ENCODE results near the gene ACAP3. TPM values are rescaled to one million over a fixed set of nuclear protein-coding genes. Genes with fewer than 3 reads are reported as not detected.

Gene ACAP3
- total and polyA plus RNA-seq, 4 donors, result 18.7 to 62.8 (median 37.8) TPM

GRCh38 chr1:1281533-1282321 is 26.0 kb downstream of the ACAP3 start:
- Histone ChIP-seq H3K27me3 (ENCODE audit: control insufficient read depth in 3 of 3, insufficient read depth in 3 of 3, low read length in 2 of 3) (no peaks in the 10 kb centered on the region), H3K27ac (ENCODE audit: low read depth in 1 of 2, low read length in 1 of 2) (no peak overlapping the region), H3K9me3 (ENCODE audit: control insufficient read depth in 4 of 4, insufficient read depth in 3 of 4, low read length in 3 of 4) (peaks cover 0 to 2% (median 0%) of the 10 kb centered on the region in 4 donors), H3K4me1 (ENCODE audit: control insufficient read depth in 5 of 5, insufficient read depth in 5 of 5, low read length in 5 of 5) (peaks cover 0 to 2% (median 0%) of the 10 kb centered on the region in 5 donors), H3K36me3 (ENCODE audit: control insufficient read depth in 4 of 4, insufficient read depth in 4 of 4, low read length in 4 of 4) (no peaks in the 10 kb centered on the region), H3K4me3 (no peak overlapping the region), H3K9ac (ENCODE audit: insufficient read depth in 1 of 2, low read length in 2 of 2) (no peak overlapping the region)
- 51 to 65% methylated on average over 24 to 26 of the region's 26 CpGs for WGBS, 2 donors
- peak; percentile 30 for ATAC-seq (ENCODE audit: insufficient read depth, low FRiP score)
- no peak for DNase-seq
- TF ChIP-seq CTCF (IDR thresholded peaks at IDR 0.05; ENCODE audit: control extremely low read depth, extremely low read depth), result no peak

GRCh38 chr1:1280782-1281481 is 26.8 kb downstream of the ACAP3 start:
- no peak overlapping the region for H3K9ac ChIP-seq (ENCODE audit: insufficient read depth in 1 of 2, low read length in 2 of 2)
- DNase-seq (no peak), ATAC-seq (ENCODE audit: insufficient read depth, low FRiP score) (no peak)
- H3K4me1 ChIP-seq (ENCODE audit: control insufficient read depth in 5 of 5, insufficient read depth in 5 of 5, low read length in 5 of 5), result peaks cover 0 to 2% (median 0%) of the 10 kb centered on the region in 5 donors
- H3K36me3 ChIP-seq (ENCODE audit: control insufficient read depth in 4 of 4, insufficient read depth in 4 of 4, low read length in 4 of 4), result no peaks in the 10 kb centered on the region
- peaks cover 0 to 2% (median 0%) of the 10 kb centered on the region in 4 donors for H3K9me3 ChIP-seq (ENCODE audit: control insufficient read depth in 4 of 4, insufficient read depth in 3 of 4, low read length in 3 of 4)
- no peak overlapping the region for H3K27ac ChIP-seq (ENCODE audit: low read depth in 1 of 2, low read length in 1 of 2)
- TF ChIP-seq CTCF (IDR thresholded peaks at IDR 0.05; ENCODE audit: control extremely low read depth, extremely low read depth), result no peak
- 92 to 96% methylated on average over 21 of the region's 21 CpGs for WGBS, 2 donors
- H3K27me3 ChIP-seq (ENCODE audit: control insufficient read depth in 3 of 3, insufficient read depth in 3 of 3, low read length in 2 of 3), result no peaks in the 10 kb centered on the region
- no peak overlapping the region for H3K4me3 ChIP-seq

GRCh38 chr1:1279028-1279427 is 28.7 kb downstream of the ACAP3 start:
- Histone ChIP-seq H3K27ac (ENCODE audit: low read depth in 1 of 2, low read length in 1 of 2) (no peak overlapping the region), H3K36me3 (ENCODE audit: control insufficient read depth in 4 of 4, insufficient read depth in 4 of 4, low read length in 4 of 4) (no peaks in the 10 kb centered on the region), H3K9me3 (ENCODE audit: control insufficient read depth in 4 of 4, insufficient read depth in 3 of 4, low read length in 3 of 4) (peaks cover 0 to 2% (median 0%) of the 10 kb centered on the region in 4 donors), H3K4me1 (ENCODE audit: control insufficient read depth in 5 of 5, insufficient read depth in 5 of 5, low read length in 5 of 5) (peaks cover 0 to 7% (median 0%) of the 10 kb centered on the region in 5 donors), H3K9ac (ENCODE audit: insufficient read depth in 1 of 2, low read length in 2 of 2) (no peak overlapping the region), H3K4me3 (no peak overlapping the region), H3K27me3 (ENCODE audit: control insufficient read depth in 3 of 3, insufficient read depth in 3 of 3, low read length in 2 of 3) (no peaks in the 10 kb centered on the region)
- no peak for ATAC-seq (ENCODE audit: insufficient read depth, low FRiP score)
- DNase-seq, result no peak
- TF ChIP-seq CTCF (IDR thresholded peaks at IDR 0.05; ENCODE audit: control extremely low read depth, extremely low read depth), result no peak
- WGBS, 2 donors, result 91 to 94% methylated on average over 16 to 17 of the region's 17 CpGs

Data from lung (tissue), 12 donors.